GM21360 (cell line): ENCODE measurements around the gene TFR2.

Source experiments
- ATAC-seq: cut with Tn5 transposase; IDR thresholded peaks from one replicate; pipeline ENCODE4 v1.9.1; 2021; ENCODE audit warnings: mild to moderate bottlenecking, moderate library complexity; ENCODE audit not compliant: unreplicated experiment

Gene TFR2

GRCh38 chr7:100654908-100655831, 13.8 kb upstream of the TFR2 start:
- no peak for ATAC-seq

- no peak for ATAC-seq
Measured at GRCh38 chr7:100649826-100650565, 8.6 kb upstream of the TFR2 start.

DNA sequence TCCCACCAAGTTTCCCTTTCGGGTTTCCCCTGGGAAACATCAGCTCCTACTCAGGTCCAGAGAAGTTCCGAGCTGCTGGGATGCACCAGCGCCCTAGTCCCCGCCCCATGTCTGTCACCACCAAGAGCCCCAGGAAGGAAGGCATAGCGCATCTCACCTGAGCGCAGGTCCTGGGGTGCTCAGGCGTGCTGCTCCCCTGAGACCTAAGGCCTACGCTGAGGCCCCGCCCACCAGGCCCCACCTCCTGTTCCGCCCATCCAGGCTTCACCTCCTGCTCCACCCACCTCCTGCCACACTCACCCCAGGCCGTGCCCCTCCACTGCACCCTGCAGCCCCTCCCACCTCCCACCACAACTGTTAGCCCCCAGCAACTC, 1.2 kb upstream of the TFR2 start:
- no peak for ATAC-seq

DNA sequence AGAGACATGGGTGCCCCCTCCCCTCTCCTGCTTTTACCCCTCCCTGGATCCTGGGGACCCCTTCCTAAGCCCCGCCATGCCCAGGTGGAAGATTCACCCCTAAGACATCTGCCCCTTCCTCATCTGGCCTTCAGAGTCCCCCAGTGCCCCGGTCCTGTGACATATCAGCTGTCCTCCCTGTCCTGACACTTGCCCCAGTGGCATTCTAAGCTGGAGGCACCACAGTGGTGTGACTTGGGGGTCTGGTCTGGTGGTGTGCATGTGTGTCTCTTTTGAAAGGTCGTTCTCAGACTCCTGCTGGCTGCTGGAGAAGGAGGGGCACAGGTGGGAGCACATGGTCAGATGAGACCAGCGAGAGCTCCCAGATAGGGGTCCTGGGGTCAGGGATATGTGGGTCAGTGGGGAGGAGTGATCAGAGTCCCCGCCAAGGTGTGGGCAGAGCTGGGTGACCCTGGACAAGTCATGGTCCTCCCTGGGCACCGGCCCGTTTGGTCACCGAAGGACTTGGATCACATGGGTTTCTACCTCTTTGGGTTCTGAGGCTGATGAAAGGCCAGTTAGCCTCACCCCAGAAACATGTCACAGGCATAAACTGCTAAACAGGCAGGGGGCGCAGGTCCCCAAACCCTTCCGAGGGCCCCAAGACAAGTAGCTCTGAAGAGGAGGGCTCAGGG, 645 bp upstream of the TFR2 start:
- no peak for ATAC-seq

- ATAC-seq: no peak
Measured at GRCh38 chr7:100640517-100641440, 573 bp downstream of the TFR2 start.

GRCh38 chr7:100639995-100640516, 1.3 kb downstream of the TFR2 start:
- ATAC-seq: no peak

- no peak for ATAC-seq
Measured at GRCh38 chr7:100632951-100633717, 8.2 kb downstream of the TFR2 start.

DNA sequence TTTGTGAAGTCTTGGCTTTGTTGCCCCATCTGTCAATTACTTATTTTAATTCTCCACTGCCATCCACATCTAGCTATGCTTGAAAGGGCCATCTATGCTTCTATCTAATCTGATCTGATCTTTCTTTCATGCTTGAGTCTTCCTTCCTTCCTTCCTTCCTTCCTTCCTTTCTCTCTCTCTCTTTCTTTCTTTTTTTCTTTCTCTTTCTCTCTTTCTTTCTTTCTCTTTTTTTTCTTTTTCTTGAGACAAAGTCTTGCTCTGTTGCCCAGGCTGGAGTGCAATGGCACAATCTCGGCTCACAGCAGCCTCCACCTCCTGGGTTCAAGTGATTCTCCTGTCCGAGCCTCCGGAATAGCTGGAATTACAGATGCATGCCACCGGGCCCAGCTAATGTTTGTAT, 11.3 kb downstream of the TFR2 start:
- no peak for ATAC-seq

DNA sequence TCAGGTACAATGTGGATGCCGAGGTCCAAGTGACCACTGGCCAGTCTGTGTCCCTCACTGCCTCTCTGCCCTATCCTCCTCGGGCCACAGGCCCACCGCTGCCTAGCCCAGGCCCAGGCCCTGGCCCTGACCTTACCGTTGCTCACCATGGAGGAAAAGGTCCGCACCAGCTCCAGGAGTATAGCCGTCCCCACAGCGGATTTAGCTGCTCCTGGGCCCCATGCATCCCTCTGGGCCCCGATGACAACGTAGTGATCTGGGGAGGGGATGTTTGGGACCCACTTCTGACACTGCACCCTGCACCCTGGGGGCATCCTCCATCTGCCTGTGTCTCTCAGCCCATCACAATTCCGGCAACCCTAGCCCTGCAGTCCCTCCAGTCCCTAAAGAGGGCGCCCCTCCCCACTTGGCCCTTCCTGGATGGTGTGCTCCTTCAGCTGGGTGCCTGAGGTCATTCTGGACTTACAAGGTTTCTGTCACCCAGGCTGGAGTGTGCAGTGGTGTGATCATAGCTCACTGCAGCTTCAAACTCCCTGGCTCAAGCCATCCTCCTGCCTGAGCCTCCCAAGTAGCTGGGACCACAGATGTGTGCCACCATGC, 12.1 kb downstream of the TFR2 start:
- no peak for ATAC-seq

DNA sequence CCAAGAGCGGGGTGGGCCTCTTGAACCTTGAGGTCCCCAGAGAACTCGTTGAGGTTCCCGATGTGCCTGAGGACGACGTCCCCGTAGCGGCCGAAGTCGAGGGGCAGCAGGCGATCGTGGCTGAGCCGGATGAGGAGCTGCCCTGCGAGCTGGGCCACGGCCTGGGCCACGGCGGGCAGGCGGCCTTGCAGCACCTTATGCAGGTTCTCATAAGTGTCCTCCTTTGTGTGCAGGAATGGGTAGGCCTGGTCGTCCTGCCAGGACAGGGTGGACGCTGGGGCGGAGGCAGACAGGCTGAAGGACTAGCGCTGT, 14.2 kb downstream of the TFR2 start:
- no peak for ATAC-seq

DNA sequence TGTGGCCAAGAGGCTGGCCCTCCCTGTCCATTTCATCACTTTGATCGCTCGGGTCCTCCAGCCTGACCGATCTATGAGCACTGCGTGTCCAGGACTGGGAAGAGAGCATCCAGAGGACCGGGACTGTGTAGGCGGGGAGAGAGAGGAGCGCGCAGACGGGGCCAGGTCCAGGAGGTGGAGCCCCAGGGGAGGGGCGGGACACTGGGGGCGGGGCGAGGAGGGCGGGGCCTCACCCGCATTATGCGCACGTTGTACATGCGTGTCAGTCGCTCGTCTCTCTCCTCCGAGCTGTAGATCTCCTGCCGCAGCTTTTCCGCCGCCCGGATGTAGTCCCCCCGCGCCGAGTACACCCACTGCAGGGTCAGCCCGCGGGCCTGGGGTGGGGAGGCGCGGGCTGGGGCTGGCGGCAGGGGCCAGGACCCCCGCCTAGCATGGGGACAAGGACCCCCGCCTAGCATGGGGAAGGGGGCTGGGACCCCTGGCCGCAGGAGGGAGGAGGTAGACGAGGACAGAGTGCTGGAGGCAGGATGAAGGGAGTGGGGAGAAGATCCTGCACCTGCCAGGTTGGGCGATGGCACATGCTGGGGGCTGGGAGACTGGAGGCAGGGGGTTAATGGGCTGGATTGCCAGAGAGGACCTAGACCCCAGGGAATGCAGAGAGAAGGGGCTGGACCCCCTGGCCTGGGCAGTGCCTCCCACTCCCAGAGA, 14.7 kb downstream of the TFR2 start:
- ATAC-seq: peak; percentile 81

- ATAC-seq: no peak
Measured at GRCh38 chr7:100626055-100626454, 15.3 kb downstream of the TFR2 start.

DNA sequence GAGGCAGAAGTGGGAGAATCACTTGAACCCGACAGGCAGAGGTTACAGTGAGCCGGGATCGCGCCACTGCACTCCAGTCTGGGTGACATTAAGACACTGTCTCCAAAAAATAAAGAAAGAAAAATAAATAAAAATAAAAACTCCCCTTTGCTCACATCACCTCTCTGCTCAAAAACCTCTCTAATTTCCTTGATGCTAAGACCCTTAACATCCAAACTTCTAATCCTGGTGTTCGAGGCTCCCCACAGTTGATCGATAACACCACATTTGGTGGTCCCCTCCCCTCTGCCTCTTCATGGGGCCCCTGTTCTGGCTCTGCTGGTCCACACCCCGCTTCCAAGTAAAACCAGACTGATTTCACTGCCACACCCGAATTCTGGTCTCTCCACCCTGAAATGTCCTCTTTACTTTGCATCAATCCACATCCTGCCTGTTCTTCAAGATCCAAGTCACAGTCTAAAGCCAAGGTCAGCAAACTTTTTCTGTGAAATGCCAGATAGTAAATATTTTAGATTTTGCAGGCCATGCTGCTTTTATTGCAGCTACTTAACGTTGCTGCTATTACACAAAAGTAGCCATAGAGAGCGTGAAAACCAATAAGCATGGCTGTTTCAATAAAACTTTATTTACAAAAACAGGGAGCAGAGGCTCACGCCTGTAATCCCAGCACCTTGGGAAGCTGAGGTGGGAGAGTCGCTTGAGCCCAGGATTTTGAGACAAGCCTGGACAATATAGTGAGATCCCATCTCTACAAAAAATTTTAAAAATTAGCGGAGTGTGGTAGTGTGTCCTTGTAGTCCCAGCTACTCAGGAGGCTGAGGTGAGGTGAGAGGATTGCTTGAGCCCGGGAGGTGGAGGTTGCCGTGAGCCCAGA, 17.2 kb downstream of the TFR2 start:
- ATAC-seq: no peak

GRCh38 chr7:100621554-100621953, 19.8 kb downstream of the TFR2 start:
- ATAC-seq: no peak

DNA sequence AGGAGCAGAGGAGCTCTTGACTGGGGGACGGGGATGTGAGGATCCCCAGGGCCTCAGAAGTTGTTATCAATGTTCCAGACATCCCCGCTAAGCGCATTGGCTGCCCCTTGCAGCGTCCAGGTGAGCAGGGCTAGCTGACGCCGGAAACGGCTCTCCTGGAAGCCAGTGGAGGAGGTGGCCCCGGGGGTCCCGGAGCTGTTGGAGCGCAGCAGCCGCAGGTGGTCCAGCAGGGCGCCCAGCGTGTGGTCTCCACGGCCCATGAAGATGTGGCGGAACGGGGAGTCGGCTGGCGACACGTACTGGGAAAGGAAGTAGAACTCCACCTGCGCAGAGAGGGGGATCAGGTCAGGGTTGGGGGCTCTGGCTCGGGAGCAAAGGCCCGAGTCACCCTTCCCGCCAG, 20.5 kb downstream of the TFR2 start:
- no peak for ATAC-seq

DNA sequence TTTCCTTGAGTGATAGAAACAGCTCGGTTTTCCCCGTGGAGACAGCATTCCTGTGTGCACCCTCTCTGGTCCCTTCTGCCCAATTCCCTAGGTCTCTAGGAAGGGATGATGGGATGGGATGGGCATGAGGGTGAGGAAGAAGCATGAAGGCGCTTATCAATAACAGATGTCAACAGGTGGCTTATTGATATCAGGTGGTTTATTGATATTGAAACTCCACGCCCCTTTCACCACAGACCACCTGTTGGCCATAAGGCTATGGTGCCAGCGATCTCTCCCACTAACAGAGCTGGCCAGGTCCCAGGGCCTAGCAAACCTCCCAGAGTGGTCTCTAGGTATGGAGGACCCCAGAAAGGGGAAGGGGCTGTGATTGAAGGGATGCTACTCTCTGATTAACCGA, 21.1 kb downstream of the TFR2 start:
- no peak for ATAC-seq

- ATAC-seq: no peak
Measured at GRCh38 chr7:100614308-100614861, 27.0 kb downstream of the TFR2 start.
